Tibial artery (tissue), 4 donors: ENCODE data around the gene P2RX2.

Source experiments
- DNase-seq, 2 donors: peaks; one replicate each; pipeline ENCODE4 v3.0.0-alpha.2; 2019
- H3K27ac ChIP-seq, 2 donors: fragments of 200-600 bp; sonication (generic) in 1 of 2; 1 replicate in 1 of 2; 2 replicates in 1 of 2; pipeline ENCODE4 v1.5.1; 2018 to 2019; ENCODE audit warnings: mild to moderate bottlenecking in 1 of 2
- H3K27me3 ChIP-seq, 2 donors: fragments of 200-600 bp; sonication (generic) in 1 of 2; one replicate each; pipeline versions ENCODE4 v1.5.1 to v1.6.0; 2016 to 2019
- H3K36me3 ChIP-seq, 3 donors: fragments of 200-600 bp; sonication (generic) in 2 of 3; one replicate each; pipeline ENCODE4 v1.5.1; 2016 to 2019; ENCODE audit warnings: mild to moderate bottlenecking in 2 of 3
- H3K4me1 ChIP-seq, 4 donors: fragments of 200-600 bp; sonication (generic) in 2 of 4; 1 replicate in 3 of 4; 2 replicates in 1 of 4; pipeline ENCODE4 v1.5.1; 2016 to 2019
- H3K4me3 ChIP-seq, 2 donors: fragments of 200-600 bp; sonication (generic) in 1 of 2; 1 replicate in 1 of 2; 2 replicates in 1 of 2; pipeline ENCODE4 v1.5.1; 2018 to 2019; ENCODE audit warnings: mild to moderate bottlenecking in 2 of 2
- H3K9me3 ChIP-seq, 3 donors: fragments of 200-600 bp; sonication (generic) in 1 of 3; one replicate each; pipeline ENCODE4 v1.5.1; 2016 to 2019
- CTCF ChIP-seq, 2 experiments: fragments of 200-600 bp in 1 of 2; fragments of 450-650 bp in 1 of 2; IDR thresholded peaks; one replicate each; pipeline ENCODE4 v1.5.1; 2017 to 2019; ENCODE audit warnings: antibody characterized with exemption in 2 of 2, mild to moderate bottlenecking in 1 of 2, moderate library complexity in 1 of 2
- intact Hi-C: fragments of 100-400 bp; cut with DNase I; formaldehyde crosslinking; loops from one replicate; pipeline ENCODE4 v1.15.0; 2023; ENCODE audit warnings: low total_unique reads

P2RX2 gene

GRCh38 chr12:132571598-132571997 is 47.0 kb upstream of the P2RX2 start:
- no peak overlapping the region for H3K4me3 ChIP-seq
- no peaks in the 10 kb centered on the region for H3K4me1 ChIP-seq
- no peak overlapping the region for H3K27ac ChIP-seq
- DNase-seq: no peak
- TF ChIP-seq CTCF (IDR thresholded peaks at IDR 0.05): no peak
- peaks cover 5 to 86% (median 72%) of the 10 kb centered on the region in 3 donors for H3K36me3 ChIP-seq
- no peaks in the 10 kb centered on the region for H3K27me3 ChIP-seq
- intact Hi-C loops: no loop called here
- no peaks in the 10 kb centered on the region for H3K9me3 ChIP-seq

GRCh38 chr12:132572106-132572505 is 46.5 kb upstream of the P2RX2 start:
- intact Hi-C loops: no loop called here
- no peaks in the 10 kb centered on the region for H3K4me1 ChIP-seq
- H3K27me3 ChIP-seq: no peaks in the 10 kb centered on the region
- peaks cover 5 to 90% (median 74%) of the 10 kb centered on the region in 3 donors for H3K36me3 ChIP-seq
- no peak for TF ChIP-seq CTCF (IDR thresholded peaks at IDR 0.05)
- H3K4me3 ChIP-seq: no peak overlapping the region
- DNase-seq: no peak
- H3K27ac ChIP-seq: no peak overlapping the region
- H3K9me3 ChIP-seq: no peaks in the 10 kb centered on the region

GRCh38 chr12:132572801-132573760 is 45.5 kb upstream of the P2RX2 start:
- Histone ChIP-seq H3K9me3 (no peaks in the 10 kb centered on the region), H3K27me3 (no peaks in the 10 kb centered on the region), H3K4me1 (no peaks in the 10 kb centered on the region), H3K4me3 (no peak overlapping the region), H3K36me3 (peaks cover 5 to 90% (median 75%) of the 10 kb centered on the region in 3 donors), H3K27ac (no peak overlapping the region)
- no peak for TF ChIP-seq CTCF (IDR thresholded peaks at IDR 0.05)
- intact Hi-C loops: no loop called here
- DNase-seq: no peak

GRCh38 chr12:132574271-132574996 is 44.1 kb upstream of the P2RX2 start:
- Histone ChIP-seq H3K27me3 (no peaks in the 10 kb centered on the region), H3K27ac (no peak overlapping the region), H3K36me3 (peaks cover 5 to 100% (median 83%) of the 10 kb centered on the region in 3 donors), H3K9me3 (no peaks in the 10 kb centered on the region), H3K4me3 (no peak overlapping the region), H3K4me1 (no peaks in the 10 kb centered on the region)
- intact Hi-C loops: no loop called here
- no peak for DNase-seq
- no peak for TF ChIP-seq CTCF (IDR thresholded peaks at IDR 0.05)

GRCh38 chr12:132575661-132576060 is 42.9 kb upstream of the P2RX2 start:
- Histone ChIP-seq H3K4me3 (no peak overlapping the region), H3K9me3 (no peaks in the 10 kb centered on the region), H3K27ac (no peak overlapping the region), H3K36me3 (peaks cover 5 to 100% (median 78%) of the 10 kb centered on the region in 3 donors), H3K27me3 (no peaks in the 10 kb centered on the region), H3K4me1 (no peaks in the 10 kb centered on the region)
- TF ChIP-seq CTCF (IDR thresholded peaks at IDR 0.05): no peak
- intact Hi-C loops: no loop called here
- no peak for DNase-seq
